IPS-20b (cell line): ENCODE results near the gene RAB25.

Experiments used
- H3K27ac ChIP-seq: one replicate; pipeline ENCODE4 v1.5.1; 2013; ENCODE audit warnings: low read length
- H3K27me3 ChIP-seq: 2 replicates; pipeline ENCODE4 v1.6.1; 2013; ENCODE audit warnings: mild to moderate bottlenecking, low read length, inconsistent platforms; ENCODE audit not compliant: insufficient read depth
- H3K36me3 ChIP-seq: 2 replicates; pipeline ENCODE4 v1.6.1; 2013; ENCODE audit warnings: low read depth, mild to moderate bottlenecking, inconsistent platforms, low read length, moderate library complexity; ENCODE audit not compliant: insufficient read depth
- H3K4me1 ChIP-seq: 2 replicates; pipeline ENCODE4 v1.6.1; 2013; ENCODE audit warnings: mild to moderate bottlenecking, control low read depth, inconsistent platforms, low read length, moderate library complexity; ENCODE audit not compliant: insufficient read depth
- H3K4me3 ChIP-seq: 2 replicates; pipeline ENCODE4 v1.5.1; 2013; ENCODE audit warnings: mild to moderate bottlenecking, low read length, inconsistent platforms
- H3K9ac ChIP-seq: 2 replicates; pipeline ENCODE4 v1.6.1; 2013; ENCODE audit warnings: low read depth, mild to moderate bottlenecking, inconsistent platforms, low read length, moderate library complexity
- H3K9me3 ChIP-seq: 2 replicates; pipeline ENCODE4 v1.6.1; 2013; ENCODE audit warnings: mild to moderate bottlenecking, low read depth, low read length, inconsistent platforms; ENCODE audit not compliant: insufficient read depth

The RAB25 gene

DNA sequence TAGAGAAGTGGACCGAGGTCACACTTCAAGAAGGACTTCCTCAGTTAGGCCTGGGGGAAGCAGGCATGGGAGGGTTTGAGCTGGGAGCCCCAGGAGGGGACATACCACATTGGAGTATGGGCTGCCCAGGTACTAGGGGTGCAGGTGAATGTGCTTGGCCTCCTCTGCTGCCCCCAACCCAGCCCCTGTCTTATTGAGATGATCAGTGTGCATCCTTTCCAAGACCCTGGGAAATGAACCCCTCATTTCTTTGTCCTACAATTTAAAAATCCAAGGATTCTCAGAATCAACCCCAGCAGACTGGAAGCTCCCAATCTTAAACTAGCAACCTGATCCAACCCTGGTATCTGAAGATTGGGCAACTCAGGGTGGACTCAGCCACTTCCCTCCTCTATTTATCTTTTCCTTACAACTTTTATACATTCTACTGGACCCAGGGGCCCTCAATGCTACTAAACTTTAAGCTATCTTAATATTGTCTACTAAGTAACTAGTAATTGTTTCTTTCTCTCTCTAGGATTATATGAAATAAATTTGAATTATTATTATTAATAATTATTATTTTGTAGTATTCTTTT, 12.2 kb downstream of the RAB25 start:
- no peak overlapping the region for H3K9ac ChIP-seq
- H3K9me3 ChIP-seq = no peaks in the 10 kb centered on the region
- peaks cover 48% of the 10 kb centered on the region for H3K4me1 ChIP-seq
- peak overlapping the region; percentile 25 for H3K27ac ChIP-seq
- peaks cover 52% of the 10 kb centered on the region for H3K36me3 ChIP-seq
- no peaks in the 10 kb centered on the region for H3K27me3 ChIP-seq
- H3K4me3 ChIP-seq = 0 out of 2 replicates have a peak overlapping the region, but pooled peaks have one; percentile 36

DNA sequence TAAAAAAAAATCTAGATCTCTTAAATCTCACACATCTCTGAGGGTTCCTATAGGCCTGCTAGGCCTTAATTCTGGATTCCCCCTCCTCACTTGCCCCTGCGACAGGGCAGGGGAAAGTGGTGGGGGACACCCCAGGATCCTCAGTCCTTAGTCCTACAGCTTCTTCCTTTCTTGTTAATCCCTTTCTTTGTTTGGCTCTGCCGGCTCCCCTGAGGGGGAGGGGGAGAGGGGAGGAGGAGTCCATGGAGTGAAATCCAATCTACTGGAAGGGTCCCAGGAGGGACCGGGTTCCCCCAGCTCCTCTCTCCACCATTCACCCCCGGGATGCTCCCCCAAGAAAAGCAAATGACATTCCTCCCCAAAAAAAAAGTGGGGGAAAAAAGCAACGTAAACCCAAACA, 12.8 kb downstream of the RAB25 start:
- peaks cover 53% of the 10 kb centered on the region for H3K4me1 ChIP-seq
- peak overlapping the region; percentile 36; the same call in 1 of the 2 replicates for H3K4me3 ChIP-seq
- H3K36me3 ChIP-seq = peaks cover 57% of the 10 kb centered on the region
- H3K9ac ChIP-seq = no peak overlapping the region
- no peaks in the 10 kb centered on the region for H3K9me3 ChIP-seq
- H3K27me3 ChIP-seq = no peaks in the 10 kb centered on the region
- peak overlapping the region; percentile 42 for H3K27ac ChIP-seq

DNA sequence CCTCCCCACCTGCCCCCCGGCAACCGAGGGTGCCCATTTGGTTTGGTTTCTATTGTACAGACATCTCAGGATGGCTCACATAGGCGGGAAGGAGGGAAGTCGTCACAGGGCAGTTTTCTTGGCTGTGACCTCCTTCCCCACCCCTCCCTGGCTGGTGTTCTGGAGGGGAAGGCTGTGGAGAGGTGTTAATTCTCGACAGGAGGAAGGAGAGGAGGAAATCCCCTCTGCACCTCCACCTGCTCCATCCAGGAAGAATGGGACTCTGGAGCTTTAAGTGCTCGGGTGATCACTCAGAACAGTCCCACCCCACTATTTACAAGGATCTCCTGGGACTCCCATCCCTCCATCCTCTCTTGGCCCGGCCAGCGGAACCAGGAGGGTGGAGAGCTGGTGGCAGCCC, 13.7 kb downstream of the RAB25 start:
- Histone ChIP-seq H3K4me1 (peaks cover 59% of the 10 kb centered on the region), H3K9ac (peak overlapping the region; percentile 29; the same call in 1 of the 2 replicates), H3K36me3 (peaks cover 61% of the 10 kb centered on the region), H3K27me3 (no peaks in the 10 kb centered on the region), H3K4me3 (peak overlapping the region; percentile 39; the same call in 1 of the 2 replicates), H3K27ac (peak overlapping the region; percentile 9), H3K9me3 (no peaks in the 10 kb centered on the region)

DNA sequence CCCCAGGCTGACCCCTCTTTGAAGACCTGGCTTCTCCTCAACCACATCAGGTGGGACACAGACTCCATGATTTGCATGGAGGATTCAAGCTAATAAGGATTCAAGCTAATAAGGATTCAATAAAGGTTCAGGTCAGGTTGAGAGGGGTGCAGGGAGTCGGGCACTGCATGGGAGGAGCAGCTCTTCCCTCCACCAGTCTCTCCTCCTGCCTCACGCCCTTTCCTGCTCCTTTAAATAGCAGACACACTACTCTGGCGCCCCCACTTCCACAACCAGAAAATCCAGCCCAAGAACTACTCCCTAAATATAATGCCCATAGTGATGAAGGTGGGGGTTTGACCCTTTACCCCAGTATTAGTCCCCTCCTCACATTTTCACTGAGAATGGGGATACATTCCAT, 14.2 kb downstream of the RAB25 start:
- H3K27me3 ChIP-seq = no peaks in the 10 kb centered on the region
- peak overlapping the region; percentile 39; the same call in 1 of the 2 replicates for H3K4me3 ChIP-seq
- no peaks in the 10 kb centered on the region for H3K9me3 ChIP-seq
- peaks cover 58% of the 10 kb centered on the region for H3K36me3 ChIP-seq
- H3K4me1 ChIP-seq = peaks cover 63% of the 10 kb centered on the region
- peak overlapping the region; percentile 9 for H3K27ac ChIP-seq
- peak overlapping the region; percentile 52; the same call in 1 of the 2 replicates for H3K9ac ChIP-seq

DNA sequence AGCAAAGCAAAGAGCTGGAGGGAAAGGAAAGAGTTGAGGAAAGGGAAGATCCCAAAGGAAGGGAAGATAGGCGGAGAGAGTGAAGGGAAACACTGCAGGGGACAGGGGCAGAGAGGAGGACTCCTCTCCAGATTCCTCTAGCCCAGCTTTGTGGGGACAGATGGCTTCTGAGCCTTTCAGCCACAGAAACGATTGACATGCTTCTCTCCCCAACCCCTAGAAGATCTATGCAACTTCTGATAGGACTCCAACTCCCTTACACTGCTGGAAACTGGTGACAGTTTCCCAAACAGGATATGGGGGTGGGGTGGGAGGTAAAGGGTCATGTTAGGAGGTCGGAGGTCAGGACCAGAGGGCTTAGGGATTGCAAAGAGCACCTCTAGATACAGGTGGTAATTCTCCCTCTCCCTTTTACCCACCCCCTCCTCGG, 14.8 kb downstream of the RAB25 start:
- Histone ChIP-seq H3K9ac (peak overlapping the region; percentile 52; the same call in 1 of the 2 replicates), H3K27me3 (no peaks in the 10 kb centered on the region), H3K27ac (peak overlapping the region; percentile 9), H3K36me3 (peaks cover 56% of the 10 kb centered on the region), H3K4me1 (peaks cover 63% of the 10 kb centered on the region), H3K4me3 (peak overlapping the region; percentile 39; the same call in 1 of the 2 replicates), H3K9me3 (no peaks in the 10 kb centered on the region)

DNA sequence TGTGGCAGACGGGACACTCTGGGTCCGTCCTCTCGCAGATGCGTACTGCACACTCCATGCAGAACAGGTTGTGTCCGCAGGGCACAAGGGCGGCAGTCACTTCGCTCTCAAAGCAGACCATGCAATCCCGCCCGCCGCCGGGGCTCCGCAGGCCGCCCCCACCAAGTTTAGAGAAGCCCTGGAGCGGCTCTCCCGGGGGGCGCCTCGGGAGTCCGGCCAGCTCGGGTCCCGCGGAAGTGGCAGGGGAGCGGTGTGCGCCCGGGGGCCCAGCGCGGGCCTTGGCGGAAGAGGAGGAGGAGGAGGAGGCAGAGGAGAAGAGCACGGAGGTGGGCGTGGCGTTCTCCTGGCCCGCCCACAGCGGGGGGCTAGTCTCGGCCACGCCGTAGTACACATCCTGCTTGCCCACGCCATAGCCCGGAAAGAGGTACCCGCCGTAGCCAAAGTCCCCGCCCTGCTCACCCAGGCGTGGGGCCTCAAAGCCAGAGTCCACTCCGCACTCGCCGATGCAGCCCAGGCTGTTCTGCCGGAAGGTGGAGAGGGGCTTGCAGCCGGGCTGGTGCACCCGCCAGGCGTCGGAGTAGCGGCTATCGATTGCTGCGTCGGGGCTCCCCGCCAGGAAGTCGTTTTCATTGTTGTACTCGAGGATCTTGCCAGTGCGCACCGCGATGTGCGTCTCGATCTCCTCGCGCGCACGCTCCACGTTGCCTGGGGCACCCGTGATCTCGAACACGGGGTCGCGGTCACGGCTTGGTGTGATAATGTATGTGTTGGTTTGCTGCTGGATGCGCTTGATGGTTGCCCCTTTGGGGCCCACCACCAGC, 15.9 kb downstream of the RAB25 start:
- H3K27ac ChIP-seq = peak overlapping the region; percentile 9
- H3K27me3 ChIP-seq = no peaks in the 10 kb centered on the region
- peak overlapping the region; percentile 52; the same call in 1 of the 2 replicates for H3K9ac ChIP-seq
- H3K4me1 ChIP-seq = peaks cover 63% of the 10 kb centered on the region
- H3K4me3 ChIP-seq = peak overlapping the region; percentile 40; the same call in 1 of the 2 replicates
- no peaks in the 10 kb centered on the region for H3K9me3 ChIP-seq
- H3K36me3 ChIP-seq = peaks cover 56% of the 10 kb centered on the region

DNA sequence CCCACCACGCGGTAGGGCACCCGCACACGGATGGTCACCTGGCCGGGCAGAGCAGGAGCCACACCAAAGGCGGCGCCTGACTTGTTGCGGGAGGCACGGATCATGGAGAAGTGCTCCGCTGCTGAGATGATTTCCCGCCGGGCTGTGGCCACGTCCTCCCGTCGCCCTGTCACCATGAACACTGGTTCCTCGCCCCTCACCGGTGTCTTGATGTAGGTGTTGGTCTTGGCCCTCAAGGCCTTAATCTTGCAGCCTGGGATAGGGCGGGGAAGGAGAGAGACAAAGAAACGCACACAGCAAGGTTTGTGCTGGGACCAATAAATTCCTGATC, 16.4 kb downstream of the RAB25 start:
- H3K27me3 ChIP-seq = no peaks in the 10 kb centered on the region
- peaks cover 62% of the 10 kb centered on the region for H3K4me1 ChIP-seq
- no peaks in the 10 kb centered on the region for H3K9me3 ChIP-seq
- no peak overlapping the region for H3K27ac ChIP-seq
- no peak overlapping the region; the same call in 1 of the 2 replicates for H3K9ac ChIP-seq
- peaks cover 54% of the 10 kb centered on the region for H3K36me3 ChIP-seq
- peak overlapping the region; percentile 40 for H3K4me3 ChIP-seq

DNA sequence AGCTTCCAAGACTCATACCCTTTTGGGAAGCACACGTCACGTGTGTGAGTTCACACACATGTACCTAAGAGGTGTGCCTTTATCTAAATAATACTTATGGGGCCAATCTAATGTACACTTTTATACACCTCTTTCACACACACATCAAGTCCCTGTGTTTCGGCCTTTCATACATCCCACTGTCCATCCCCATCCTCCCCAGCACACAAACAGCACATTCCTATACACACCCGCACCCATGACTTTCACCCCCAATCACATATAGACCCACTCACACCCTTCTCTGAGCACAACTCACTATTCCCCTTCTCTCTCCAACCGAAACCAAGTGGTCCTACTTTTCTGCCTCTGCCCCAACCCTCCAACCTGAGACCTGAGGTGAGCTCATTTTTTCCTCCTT, 17.8 kb downstream of the RAB25 start:
- no peak overlapping the region for H3K27ac ChIP-seq
- peaks cover 50% of the 10 kb centered on the region for H3K36me3 ChIP-seq
- no peaks in the 10 kb centered on the region for H3K9me3 ChIP-seq
- no peaks in the 10 kb centered on the region for H3K27me3 ChIP-seq
- peaks cover 51% of the 10 kb centered on the region for H3K4me1 ChIP-seq
- peak overlapping the region; percentile 40 for H3K4me3 ChIP-seq
- peak overlapping the region; percentile 24; the same call in 1 of the 2 replicates for H3K9ac ChIP-seq

DNA sequence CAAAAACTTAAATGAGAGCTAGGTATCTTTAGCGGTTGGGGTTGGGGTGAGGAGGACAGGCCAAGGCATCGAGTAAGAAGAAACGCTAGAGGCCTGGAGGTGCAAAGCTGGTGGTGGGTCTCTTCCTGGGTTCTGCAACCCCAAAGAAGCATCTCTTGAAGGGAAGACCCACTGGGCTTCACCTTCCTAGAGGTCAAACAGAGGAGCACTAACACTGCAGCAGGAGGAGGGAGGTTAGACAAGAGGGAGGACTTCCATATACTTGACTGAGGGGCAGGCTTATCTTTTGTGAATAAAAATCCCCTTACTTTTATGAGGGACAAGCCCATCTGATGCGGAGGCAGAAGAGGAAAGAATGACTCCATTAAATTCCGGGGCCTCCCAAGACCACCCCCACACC, 18.8 kb downstream of the RAB25 start:
- Histone ChIP-seq H3K27me3 (no peaks in the 10 kb centered on the region), H3K4me3 (peak overlapping the region; percentile 99), H3K36me3 (peaks cover 45% of the 10 kb centered on the region), H3K9me3 (no peaks in the 10 kb centered on the region), H3K4me1 (peaks cover 51% of the 10 kb centered on the region), H3K27ac (no peak overlapping the region), H3K9ac (peak overlapping the region; percentile 98; the same call in 1 of the 2 replicates)

DNA sequence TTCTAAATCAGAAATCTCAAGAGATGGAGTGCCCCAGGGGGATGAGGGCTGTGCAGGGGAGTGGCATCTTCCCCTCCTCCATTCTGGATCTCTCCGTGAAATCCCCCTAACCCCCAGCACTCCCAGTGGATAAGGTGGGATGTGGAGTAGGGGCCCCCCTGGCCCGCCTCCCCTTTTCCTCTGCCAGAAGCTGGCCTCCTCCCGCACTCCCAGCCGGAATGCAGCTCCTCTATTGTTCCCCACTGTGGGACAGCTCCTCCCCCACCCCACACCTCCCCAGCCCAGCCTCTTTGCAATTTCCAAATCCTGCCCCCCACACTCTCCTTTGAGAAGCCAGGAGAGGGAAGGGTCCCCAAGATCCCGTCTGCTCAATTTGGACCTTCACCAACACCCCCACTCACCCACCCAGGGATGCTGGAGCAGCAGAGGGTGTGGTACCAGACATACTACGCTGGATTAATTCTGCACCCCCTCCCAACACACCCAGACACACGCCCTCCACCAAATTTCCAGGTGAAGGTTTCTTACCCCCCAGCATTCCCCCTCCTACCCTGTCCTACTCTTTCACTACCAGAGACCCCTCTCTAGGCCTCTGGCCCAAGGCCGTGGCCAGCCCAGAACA, 19.4 kb downstream of the RAB25 start:
- H3K9ac ChIP-seq = peak overlapping the region; percentile 98; the same call in 1 of the 2 replicates
- peak overlapping the region; percentile 95 for H3K27ac ChIP-seq
- no peaks in the 10 kb centered on the region for H3K27me3 ChIP-seq
- H3K36me3 ChIP-seq = peaks cover 40% of the 10 kb centered on the region
- peak overlapping the region; percentile 99 for H3K4me3 ChIP-seq
- no peaks in the 10 kb centered on the region for H3K9me3 ChIP-seq
- H3K4me1 ChIP-seq = peaks cover 47% of the 10 kb centered on the region

DNA sequence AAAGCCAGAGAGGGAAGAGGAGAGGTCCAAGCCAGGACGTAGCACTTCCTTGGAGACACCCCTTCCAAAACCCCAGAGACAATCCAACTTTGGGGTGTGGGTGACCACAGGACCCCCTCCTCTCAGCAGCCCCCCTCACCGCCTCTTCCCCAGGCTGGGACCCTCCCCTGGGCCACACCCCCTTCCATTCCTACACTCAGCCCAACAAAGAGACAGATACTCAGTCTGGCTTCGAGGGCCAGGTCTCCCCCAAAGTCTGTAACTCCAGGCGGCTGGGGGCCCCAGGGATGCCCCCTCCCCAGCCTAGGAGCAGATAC, 19.9 kb downstream of the RAB25 start:
- Histone ChIP-seq H3K36me3 (peaks cover 36% of the 10 kb centered on the region), H3K4me3 (peak overlapping the region; percentile 99), H3K9me3 (no peaks in the 10 kb centered on the region), H3K9ac (peak overlapping the region; percentile 98), H3K27me3 (no peaks in the 10 kb centered on the region), H3K4me1 (peaks cover 43% of the 10 kb centered on the region), H3K27ac (peak overlapping the region; percentile 95)
